IMR-90 (cell line): ENCODE measurements around the gene ARID5A. TPM values are rescaled to one million over a fixed set of nuclear protein-coding genes. Genes with fewer than 3 reads are reported as not detected.

Experiments
- MAFK ChIP-seq: IDR thresholded peaks from 2 replicates; pipeline ENCODE4 v1.6.1; 2012; ENCODE audit warnings: low read depth, low read length, improper control_type of control experiment
- polyA plus RNA-seq, 3 experiments: library from polyadenylated mRNA; depleted of rRNA; stranded (reverse); fragments of >200 nt; gene quantifications; 2 replicates each; pipeline ENCODE4 v1.2.3, GENCODE V29; 2012; ENCODE audit warnings: low replicate concordance in 1 of 3
- total RNA-seq: library from RNA; depleted of rRNA; stranded (reverse); fragments of >200 nt; gene quantifications from 2 replicates; pipeline ENCODE4 v1.2.3, GENCODE V29; 2012
- TF ChIP-seq, protein P1 (sequence below): fragments of 150-350 bp; IDR thresholded peaks from 2 replicates; pipeline ENCODE4 v1.6.1; 2016; ENCODE audit warnings: low read depth, mild to moderate bottlenecking, low read length, moderate library complexity, borderline replicate concordance

ARID5A gene
- total and polyA plus RNA-seq, 2 of the 4 experiments (the other 2 are of a cell fraction): 2.3 to 6.7 TPM

DNA sequence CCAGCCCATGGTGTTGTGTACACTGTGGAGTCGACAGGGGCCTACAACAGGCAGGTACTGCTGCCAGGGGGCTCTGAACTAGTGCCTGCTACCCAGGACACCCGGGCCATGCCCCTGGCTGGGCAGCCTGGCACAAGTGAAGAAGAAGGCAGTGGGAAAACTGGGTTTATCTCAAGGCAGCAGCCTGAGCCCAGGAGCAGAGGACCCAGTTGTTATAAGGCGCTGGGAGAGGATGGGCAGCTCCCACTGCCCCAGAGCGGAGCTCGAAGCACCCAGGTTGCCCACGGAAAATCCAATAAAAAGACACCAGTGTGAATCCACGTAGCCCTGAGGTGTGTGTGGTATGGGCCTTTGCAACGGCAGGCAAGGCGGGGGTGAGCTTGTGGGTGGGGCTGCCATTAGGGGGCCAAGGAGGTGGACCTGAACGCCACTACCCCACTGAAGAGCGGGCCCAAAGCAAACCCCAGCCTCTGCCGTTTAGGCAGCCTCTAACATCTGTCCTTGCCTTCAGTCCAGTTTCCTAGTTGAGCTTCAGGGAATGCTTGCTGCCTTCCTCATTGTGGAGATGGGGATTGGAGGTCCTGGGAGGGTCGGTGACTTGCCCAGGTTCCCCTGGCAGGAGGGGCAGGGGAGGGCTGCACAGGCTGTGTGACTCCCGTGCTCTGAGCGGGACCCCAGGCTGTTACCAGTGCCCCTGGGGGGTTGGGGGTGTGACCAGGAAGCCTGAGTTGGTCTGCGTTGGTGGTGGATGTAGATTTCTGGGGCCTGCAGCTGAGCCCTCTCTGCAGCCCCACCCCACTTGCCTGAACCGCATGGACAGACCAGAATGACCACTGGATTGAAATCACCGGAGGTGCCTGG, 16.0 kb downstream of the ARID5A start (continued):
- TF ChIP-seq, protein P1, sequence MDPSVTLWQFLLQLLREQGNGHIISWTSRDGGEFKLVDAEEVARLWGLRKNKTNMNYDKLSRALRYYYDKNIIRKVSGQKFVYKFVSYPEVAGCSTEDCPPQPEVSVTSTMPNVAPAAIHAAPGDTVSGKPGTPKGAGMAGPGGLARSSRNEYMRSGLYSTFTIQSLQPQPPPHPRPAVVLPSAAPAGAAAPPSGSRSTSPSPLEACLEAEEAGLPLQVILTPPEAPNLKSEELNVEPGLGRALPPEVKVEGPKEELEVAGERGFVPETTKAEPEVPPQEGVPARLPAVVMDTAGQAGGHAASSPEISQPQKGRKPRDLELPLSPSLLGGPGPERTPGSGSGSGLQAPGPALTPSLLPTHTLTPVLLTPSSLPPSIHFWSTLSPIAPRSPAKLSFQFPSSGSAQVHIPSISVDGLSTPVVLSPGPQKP: no peak
- TF ChIP-seq MAFK: no peak
